GM18909 (cell line): ENCODE results near the gene SCN9A.
A peak's percentile ranks its signal among the peaks of the same experiment; 100 is the strongest.

ENCODE experiments used
- ATAC-seq: cut with Tn5 transposase; IDR thresholded peaks from one replicate; pipeline ENCODE4 v1.9.1; 2021; ENCODE audit warnings: mild to moderate bottlenecking; ENCODE audit not compliant: unreplicated experiment, poor library complexity

SCN9A gene

GRCh38 chr2:166197446-166197845 is 178.3 kb downstream of the SCN9A start:
- no peak for ATAC-seq

GRCh38 chr2:166193407-166193806 is 182.3 kb downstream of the SCN9A start:
- no peak for ATAC-seq

GRCh38 chr2:166188084-166188483 is 187.7 kb downstream of the SCN9A start:
- no peak for ATAC-seq

- no peak for ATAC-seq
Observed at GRCh38 chr2:166184789-166185188, 191.0 kb downstream of the SCN9A start.

- peak; percentile 7 for ATAC-seq
Observed at GRCh38 chr2:166181813-166182154, 194.0 kb downstream of the SCN9A start.

- ATAC-seq: peak; percentile 95
Observed at GRCh38 chr2:166180951-166181812, 194.6 kb downstream of the SCN9A start.

GRCh38 chr2:166179201-166179600 is 196.5 kb downstream of the SCN9A start:
- ATAC-seq: no peak

GRCh38 chr2:166173263-166173662 is 202.5 kb downstream of the SCN9A start:
- ATAC-seq: no peak

- ATAC-seq: no peak
Observed at GRCh38 chr2:166171216-166171615, 204.5 kb downstream of the SCN9A start.

GRCh38 chr2:166170356-166170755 is 205.4 kb downstream of the SCN9A start:
- no peak for ATAC-seq

GRCh38 chr2:166167449-166167848 is 208.3 kb downstream of the SCN9A start:
- ATAC-seq: no peak

- ATAC-seq: no peak
Observed at GRCh38 chr2:166163775-166164174, 212.0 kb downstream of the SCN9A start.

GRCh38 chr2:166158546-166158945 is 217.2 kb downstream of the SCN9A start:
- no peak for ATAC-seq

GRCh38 chr2:166157578-166157977 is 218.2 kb downstream of the SCN9A start:
- no peak for ATAC-seq

GRCh38 chr2:166156985-166157490 is 218.7 kb downstream of the SCN9A start:
- no peak for ATAC-seq

GRCh38 chr2:166155589-166155988 is 220.2 kb downstream of the SCN9A start:
- no peak for ATAC-seq

- ATAC-seq: no peak
Observed at GRCh38 chr2:166154685-166155338, 220.9 kb downstream of the SCN9A start.

- ATAC-seq: no peak
Observed at GRCh38 chr2:166152064-166152463, 223.7 kb downstream of the SCN9A start.

GRCh38 chr2:166148500-166149400 is 227.0 kb downstream of the SCN9A start:
- no peak for ATAC-seq

GRCh38 chr2:166147883-166148282 is 227.9 kb downstream of the SCN9A start:
- ATAC-seq: no peak
